ENCODE results near the gene MAD1L1. TPM values are rescaled to one million over a fixed set of nuclear protein-coding genes. Genes with fewer than 3 reads are reported as not detected.
A peak's percentile ranks its signal among the peaks of the same experiment; 100 is the strongest.
"Not testable (repeated sequence)": the region's sequence is repeated elsewhere in the genome, so short reads cannot be mapped to it uniquely, and the experiment has no call there.

The MAD1L1 gene
- total RNA-seq, 1 experiment from 2014 or later, result 50.8 TPM

GRCh38 chr7:1843921-1844335 lies 388.8 kb downstream of the MAD1L1 start:
- H3K27ac ChIP-seq, result no peak overlapping the region
- H4K20me1 ChIP-seq (ENCODE audit: insufficient read depth), result no peaks in the 10 kb centered on the region
- H2AFZ ChIP-seq, result no peak overlapping the region
- no peaks in the 10 kb centered on the region for H3K27me3 ChIP-seq (ENCODE audit: insufficient read depth, low read depth)
- ChIA-PET POLR2A (ENCODE audit: unreplicated experiment) (no interaction called here), CTCF (no interaction called here)
- H3K79me2 ChIP-seq (ENCODE audit: low read depth), result no peaks in the 10 kb centered on the region
- H3K4me3 ChIP-seq, result no peak overlapping the region
- intact Hi-C loops (cut with micrococcal nuclease; ENCODE audit: unreplicated experiment), result no loop called here
- H3F3A ChIP-seq (ENCODE audit: insufficient read depth, low read depth), result no peaks in the 10 kb centered on the region
- H3K4me2 ChIP-seq, result no peak overlapping the region
- no peak for TF ChIP-seq CTCF (conservative IDR thresholded peaks at IDR 0.05)
- TF ChIP-seq EZH2 (IDR thresholded peaks at IDR 0.05; ENCODE audit: low read depth), result no peak
- BruUV-seq (replicated peaks), result no TSS peak
- DNase-seq, result peak in 1 of 2 experiments; percentile 6
- no peaks in the 10 kb centered on the region for H3K4me1 ChIP-seq (replicated peaks; ENCODE audit: insufficient read depth)
- H3K9me2 ChIP-seq (ENCODE audit: insufficient read depth), result no peaks in the 10 kb centered on the region
- H3K36me3 ChIP-seq (ENCODE audit: low read depth), result no peaks in the 10 kb centered on the region
- H3K9me3 ChIP-seq (ENCODE audit: insufficient read depth, low read depth), result no peaks in the 10 kb centered on the region

GRCh38 chr7:1843271-1843861 lies 389.4 kb downstream of the MAD1L1 start:
- BruUV-seq (replicated peaks), result no TSS peak
- H2AFZ ChIP-seq, result no peak overlapping the region
- CTCF ChIA-PET, result no interaction called here
- H3K4me1 ChIP-seq (replicated peaks; ENCODE audit: insufficient read depth), result no peaks in the 10 kb centered on the region
- H3F3A ChIP-seq (ENCODE audit: insufficient read depth, low read depth), result no peaks in the 10 kb centered on the region
- no peak overlapping the region for H3K4me2 ChIP-seq
- no peak overlapping the region for H3K27ac ChIP-seq
- no peaks in the 10 kb centered on the region for H3K27me3 ChIP-seq (ENCODE audit: insufficient read depth, low read depth)
- H3K9me3 ChIP-seq (ENCODE audit: insufficient read depth, low read depth), result no peaks in the 10 kb centered on the region
- no peaks in the 10 kb centered on the region for H4K20me1 ChIP-seq (ENCODE audit: insufficient read depth)
- POLR2A ChIA-PET (ENCODE audit: unreplicated experiment), result no interaction called here
- no peaks in the 10 kb centered on the region for H3K79me2 ChIP-seq (ENCODE audit: low read depth)
- TF ChIP-seq EZH2 (IDR thresholded peaks at IDR 0.05; ENCODE audit: low read depth), result no peak
- no peak for TF ChIP-seq CTCF (conservative IDR thresholded peaks at IDR 0.05)
- H3K36me3 ChIP-seq (ENCODE audit: low read depth), result no peaks in the 10 kb centered on the region
- no peak overlapping the region for H3K4me3 ChIP-seq
- intact Hi-C loops (cut with micrococcal nuclease; ENCODE audit: unreplicated experiment), result no loop called here
- H3K9me2 ChIP-seq (ENCODE audit: insufficient read depth), result no peaks in the 10 kb centered on the region
- DNase-seq, result peak in 1 of 2 experiments; percentile 21

- intact Hi-C loops (cut with micrococcal nuclease; ENCODE audit: unreplicated experiment), result no loop called here
- H3K36me3 ChIP-seq (ENCODE audit: low read depth), result no peaks in the 10 kb centered on the region
- H4K20me1 ChIP-seq (ENCODE audit: insufficient read depth), result no peaks in the 10 kb centered on the region
- H3K79me2 ChIP-seq (ENCODE audit: low read depth), result no peaks in the 10 kb centered on the region
- no peak overlapping the region for H3K4me3 ChIP-seq
- H3F3A ChIP-seq (ENCODE audit: insufficient read depth, low read depth), result no peaks in the 10 kb centered on the region
- no peak for TF ChIP-seq EZH2 (IDR thresholded peaks at IDR 0.05; ENCODE audit: low read depth)
- TF ChIP-seq CTCF (conservative IDR thresholded peaks at IDR 0.05), result no peak
- POLR2A ChIA-PET (ENCODE audit: unreplicated experiment), result interaction anchor here (0.5 kb wide), 1 partner anchor 40 kb away, joined by 18 read pairs; no protein-coding TSS in a partner anchor
- no TSS peak for BruUV-seq (replicated peaks)
- H3K9me2 ChIP-seq (ENCODE audit: insufficient read depth), result no peaks in the 10 kb centered on the region
- peak in 1 of 2 experiments; percentile 20 for DNase-seq
- CTCF ChIA-PET, result no interaction called here
- H3K9me3 ChIP-seq (ENCODE audit: insufficient read depth, low read depth), result no peaks in the 10 kb centered on the region
- H3K4me1 ChIP-seq (replicated peaks; ENCODE audit: insufficient read depth), result no peaks in the 10 kb centered on the region
- H3K4me2 ChIP-seq, result no peak overlapping the region
- H2AFZ ChIP-seq, result no peak overlapping the region
- H3K27ac ChIP-seq, result no peak overlapping the region
- H3K27me3 ChIP-seq (ENCODE audit: insufficient read depth, low read depth), result no peaks in the 10 kb centered on the region
Observed at GRCh38 chr7:1842321-1843221, 390.2 kb downstream of the MAD1L1 start.

- CTCF ChIA-PET; H3K4me2 ChIP-seq; H3K4me1 ChIP-seq (replicated peaks; ENCODE audit: insufficient read depth); H3K9me3 ChIP-seq (ENCODE audit: insufficient read depth, low read depth); H3K27ac ChIP-seq; POLR2A ChIA-PET (ENCODE audit: unreplicated experiment); H4K20me1 ChIP-seq (ENCODE audit: insufficient read depth); H3K79me2 ChIP-seq (ENCODE audit: low read depth); H3K27me3 ChIP-seq (ENCODE audit: insufficient read depth, low read depth); H2AFZ ChIP-seq; H3K36me3 ChIP-seq (ENCODE audit: low read depth); H3F3A ChIP-seq (ENCODE audit: insufficient read depth, low read depth); H3K9me2 ChIP-seq (ENCODE audit: insufficient read depth); intact Hi-C loops (cut with micrococcal nuclease; ENCODE audit: unreplicated experiment); BruUV-seq (replicated peaks); H3K4me3 ChIP-seq: not testable (repeated sequence)
- DNase-seq, result peak in 1 of 2 experiments; percentile 5
Observed at GRCh38 chr7:1841286-1842021, 391.3 kb downstream of the MAD1L1 start.

GRCh38 chr7:1840744-1841143 lies 392.0 kb downstream of the MAD1L1 start:
- H3K36me3 ChIP-seq (ENCODE audit: low read depth); H3K27me3 ChIP-seq (ENCODE audit: insufficient read depth, low read depth); CTCF ChIA-PET; POLR2A ChIA-PET (ENCODE audit: unreplicated experiment); H3K4me3 ChIP-seq; H3K4me1 ChIP-seq (replicated peaks; ENCODE audit: insufficient read depth); H3K9me3 ChIP-seq (ENCODE audit: insufficient read depth, low read depth); H3K27ac ChIP-seq; DNase-seq; H2AFZ ChIP-seq; H3K9me2 ChIP-seq (ENCODE audit: insufficient read depth); intact Hi-C loops (cut with micrococcal nuclease; ENCODE audit: unreplicated experiment); H4K20me1 ChIP-seq (ENCODE audit: insufficient read depth); BruUV-seq (replicated peaks); H3K79me2 ChIP-seq (ENCODE audit: low read depth); H3K4me2 ChIP-seq; H3F3A ChIP-seq (ENCODE audit: insufficient read depth, low read depth): not testable (repeated sequence)

Measured in PC-9 (cell line).